Omental fat pad (tissue), 4 donors: ENCODE results near the gene TMEM82. TPM values are rescaled to one million over a fixed set of nuclear protein-coding genes. Genes with fewer than 3 reads are reported as not detected.

Experiments used
- ATAC-seq: fragments of 150-250 bp; one replicate; pipeline ENCODE4 v1.9.1; 2016; ENCODE audit warnings: mild to moderate bottlenecking, moderate library complexity; ENCODE audit not compliant: low FRiP score
- DNase-seq: peaks from one replicate; pipeline ENCODE4 v3.0.0-alpha.2; 2019; ENCODE audit warnings: low spot score
- total RNA-seq, 4 donors: library from RNA; depleted of rRNA; stranded (reverse); fragments of >200 nt; gene quantifications; one replicate each; pipeline ENCODE4 v1.1.0, GENCODE V29; 2016
- TF ChIP-seq, protein P1 (sequence below), 3 donors: fragments of 450-650 bp; IDR thresholded peaks; one replicate each; pipeline ENCODE4 v1.5.1; 2016 to 2017; ENCODE audit warnings: antibody characterized with exemption in 3 of 3, mild to moderate bottlenecking in 3 of 3, moderate library complexity in 2 of 3

TMEM82 gene
- total RNA-seq, 4 donors from 2014 or later, result not detected

GRCh38 chr1:15756143-15757015 is 14.1 kb downstream of the TMEM82 start:
- no peak for DNase-seq
- TF ChIP-seq, protein P1, sequence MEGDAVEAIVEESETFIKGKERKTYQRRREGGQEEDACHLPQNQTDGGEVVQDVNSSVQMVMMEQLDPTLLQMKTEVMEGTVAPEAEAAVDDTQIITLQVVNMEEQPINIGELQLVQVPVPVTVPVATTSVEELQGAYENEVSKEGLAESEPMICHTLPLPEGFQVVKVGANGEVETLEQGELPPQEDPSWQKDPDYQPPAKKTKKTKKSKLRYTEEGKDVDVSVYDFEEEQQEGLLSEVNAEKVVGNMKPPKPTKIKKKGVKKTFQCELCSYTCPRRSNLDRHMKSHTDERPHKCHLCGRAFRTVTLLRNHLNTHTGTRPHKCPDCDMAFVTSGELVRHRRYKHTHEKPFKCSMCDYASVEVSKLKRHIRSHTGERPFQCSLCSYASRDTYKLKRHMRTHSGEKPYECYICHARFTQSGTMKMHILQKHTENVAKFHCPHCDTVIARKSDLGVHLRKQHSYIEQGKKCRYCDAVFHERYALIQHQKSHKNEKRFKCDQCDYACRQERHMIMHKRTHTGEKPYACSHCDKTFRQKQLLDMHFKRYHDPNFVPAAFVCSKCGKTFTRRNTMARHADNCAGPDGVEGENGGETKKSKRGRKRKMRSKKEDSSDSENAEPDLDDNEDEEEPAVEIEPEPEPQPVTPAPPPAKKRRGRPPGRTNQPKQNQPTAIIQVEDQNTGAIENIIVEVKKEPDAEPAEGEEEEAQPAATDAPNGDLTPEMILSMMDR (IDR thresholded peaks at IDR 0.05), result no peak
- ATAC-seq, result no peak

- ATAC-seq, result no peak
- TF ChIP-seq, protein P1 (IDR thresholded peaks at IDR 0.05), result no peak
Observed at GRCh38 chr1:15757016-15757543, 14.8 kb downstream of the TMEM82 start.

DNA sequence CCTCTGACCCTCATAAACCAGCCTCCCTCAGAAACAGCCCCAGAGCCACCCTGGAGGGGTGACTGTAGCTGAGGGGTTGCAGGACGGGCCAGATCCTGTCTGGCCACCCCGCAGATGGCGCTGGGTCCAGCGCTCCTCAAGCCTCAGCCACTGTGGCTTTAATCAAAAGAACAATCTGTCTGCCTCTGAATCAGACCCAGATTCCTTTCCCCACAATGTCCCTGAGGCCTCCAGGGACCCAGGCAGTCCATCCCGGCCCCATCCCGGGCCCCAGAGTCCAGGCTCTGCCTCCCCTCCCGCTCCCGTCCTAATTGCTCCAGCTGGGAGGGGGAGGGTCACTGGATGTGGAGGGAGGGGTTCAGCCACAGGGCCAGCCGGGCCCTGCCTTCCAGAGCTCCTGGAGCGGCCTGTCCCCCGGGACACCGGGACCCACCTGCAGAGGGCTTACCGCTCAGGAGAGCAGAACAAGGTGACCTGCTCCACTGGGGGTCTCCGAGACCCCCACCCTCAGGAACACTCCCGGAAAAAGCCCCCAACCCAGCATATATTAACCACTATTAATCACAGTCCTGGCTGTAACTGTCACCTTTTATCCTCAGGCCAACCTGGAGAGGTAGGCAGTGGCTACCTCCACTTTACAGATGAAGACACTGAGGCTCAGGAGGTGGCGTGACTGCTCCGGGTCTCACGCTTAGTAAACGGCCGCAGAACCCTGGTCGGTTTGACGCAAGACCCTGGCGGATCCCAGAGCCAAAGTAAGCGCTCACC is 15.5 kb downstream of the TMEM82 start:
- DNase-seq (no peak), ATAC-seq (peak; percentile 19)
- TF ChIP-seq, protein P1 (IDR thresholded peaks at IDR 0.05), result no peak

More at GRCh38 chr1:15757016-15757543, 14.8 kb downstream of the TMEM82 start:
- no peak for DNase-seq

- peak; percentile 5 for ATAC-seq
- no peak for DNase-seq
- TF ChIP-seq, protein P1 (IDR thresholded peaks at IDR 0.05), result no peak
Observed at GRCh38 chr1:15758343-15758931, 16.1 kb downstream of the TMEM82 start, which contains the start of gene FBLIM1. Gene FBLIM1, plus strand, starts transcription at chr1:15758795. Its CDS starts 6,189 bp downstream, at chr1:15764984.

DNA sequence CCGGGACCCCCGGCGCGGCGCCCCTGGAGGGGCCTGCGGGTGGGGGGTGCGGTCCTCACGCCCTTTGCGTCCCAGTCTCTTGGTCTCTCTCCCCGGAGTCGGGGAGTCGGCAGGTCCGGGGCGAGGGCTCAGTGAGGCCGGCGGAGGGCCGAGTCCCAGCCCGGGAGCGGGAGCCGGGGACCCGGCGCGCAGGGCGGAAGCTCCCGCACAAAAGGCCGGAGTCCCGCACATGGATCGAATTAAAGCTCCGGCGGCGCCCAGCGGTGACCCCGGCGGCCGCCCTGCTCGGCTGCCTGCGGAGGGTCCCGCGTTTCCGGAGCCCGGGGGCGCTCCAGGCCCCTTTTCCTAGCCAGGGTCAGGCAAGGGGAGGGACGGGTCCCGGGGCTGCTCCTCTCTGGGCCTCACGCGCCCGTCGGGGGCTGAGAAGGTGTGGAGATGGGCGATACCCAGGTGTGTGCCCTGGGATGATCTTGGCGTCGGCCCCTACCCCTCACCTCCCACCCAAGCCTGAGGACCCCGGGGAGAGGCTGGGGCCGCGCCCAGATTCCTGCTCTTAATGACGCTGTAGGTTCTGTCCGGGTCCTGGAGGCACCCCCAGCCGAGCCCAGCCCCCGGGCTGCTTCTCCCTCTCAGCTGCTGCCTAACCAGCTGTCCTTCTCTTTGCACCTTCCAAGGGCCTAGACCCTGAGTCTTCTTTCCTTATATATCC is 16.8 kb downstream of the TMEM82 start:
- peak; percentile 16 for ATAC-seq
- no peak for DNase-seq
- TF ChIP-seq, protein P1 (IDR thresholded peaks at IDR 0.05), result no peak

GRCh38 chr1:15760520-15761211 is 18.4 kb downstream of the TMEM82 start:
- TF ChIP-seq, protein P1 (IDR thresholded peaks at IDR 0.05), result no peak
- DNase-seq (no peak), ATAC-seq (no peak)
